ENCODE measurements around the gene XYLT1.
A peak's percentile ranks its signal among the peaks of the same experiment; 100 is the strongest.

The XYLT1 gene

GRCh38 chr16:17474037-17474436 lies 3.3 kb upstream of the XYLT1 start:
- no peak for DNase-seq (ENCODE audit: low spot score)
- Histone ChIP-seq H3K27ac (no peak overlapping the region), H3K4me3 (no peak overlapping the region)
- TF ChIP-seq, protein P1, sequence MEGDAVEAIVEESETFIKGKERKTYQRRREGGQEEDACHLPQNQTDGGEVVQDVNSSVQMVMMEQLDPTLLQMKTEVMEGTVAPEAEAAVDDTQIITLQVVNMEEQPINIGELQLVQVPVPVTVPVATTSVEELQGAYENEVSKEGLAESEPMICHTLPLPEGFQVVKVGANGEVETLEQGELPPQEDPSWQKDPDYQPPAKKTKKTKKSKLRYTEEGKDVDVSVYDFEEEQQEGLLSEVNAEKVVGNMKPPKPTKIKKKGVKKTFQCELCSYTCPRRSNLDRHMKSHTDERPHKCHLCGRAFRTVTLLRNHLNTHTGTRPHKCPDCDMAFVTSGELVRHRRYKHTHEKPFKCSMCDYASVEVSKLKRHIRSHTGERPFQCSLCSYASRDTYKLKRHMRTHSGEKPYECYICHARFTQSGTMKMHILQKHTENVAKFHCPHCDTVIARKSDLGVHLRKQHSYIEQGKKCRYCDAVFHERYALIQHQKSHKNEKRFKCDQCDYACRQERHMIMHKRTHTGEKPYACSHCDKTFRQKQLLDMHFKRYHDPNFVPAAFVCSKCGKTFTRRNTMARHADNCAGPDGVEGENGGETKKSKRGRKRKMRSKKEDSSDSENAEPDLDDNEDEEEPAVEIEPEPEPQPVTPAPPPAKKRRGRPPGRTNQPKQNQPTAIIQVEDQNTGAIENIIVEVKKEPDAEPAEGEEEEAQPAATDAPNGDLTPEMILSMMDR (IDR thresholded peaks at IDR 0.05): no peak

DNA sequence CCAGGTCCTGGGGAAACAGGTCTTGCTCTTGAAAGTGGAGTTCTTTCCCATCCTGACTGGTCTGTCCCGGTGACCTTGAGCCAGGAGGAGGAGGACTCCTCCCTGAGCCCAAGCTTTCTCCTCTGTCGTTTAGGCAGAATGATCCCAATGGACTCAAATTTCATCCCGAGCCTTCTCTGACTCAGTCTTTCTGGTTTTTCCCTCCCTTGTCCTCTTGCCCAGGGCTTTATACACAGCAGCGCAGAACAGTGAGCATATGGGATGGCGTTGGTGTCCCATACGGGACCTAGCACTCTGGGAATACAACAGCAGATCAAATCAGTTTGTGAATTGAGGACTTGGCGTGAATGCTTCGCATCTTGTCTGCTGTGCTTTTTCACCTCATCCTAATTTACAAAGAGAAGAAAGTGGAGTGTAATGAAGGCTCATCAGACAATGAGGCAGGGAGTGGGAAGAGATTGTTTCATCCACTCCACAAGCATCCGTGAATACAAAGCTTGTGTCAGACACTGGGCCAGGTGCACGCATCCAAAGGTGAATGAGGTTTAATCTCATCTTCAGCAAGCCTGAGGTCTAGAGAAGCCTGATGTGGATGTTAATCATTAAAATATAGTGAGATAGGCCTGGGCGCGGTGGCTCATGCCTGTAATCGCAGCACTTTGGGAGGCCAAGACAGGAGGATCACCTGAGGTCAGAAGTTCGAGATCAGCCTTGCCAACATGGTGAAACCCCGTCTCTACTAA lies 1.1 kb upstream of the XYLT1 start:
- no peak for DNase-seq (ENCODE audit: low spot score)
- H3K4me3 ChIP-seq: peak overlapping the region; percentile 86
- TF ChIP-seq, protein P1 (IDR thresholded peaks at IDR 0.05): no peak
- peak overlapping the region; percentile 87 to 94 for H3K27ac ChIP-seq

DNA sequence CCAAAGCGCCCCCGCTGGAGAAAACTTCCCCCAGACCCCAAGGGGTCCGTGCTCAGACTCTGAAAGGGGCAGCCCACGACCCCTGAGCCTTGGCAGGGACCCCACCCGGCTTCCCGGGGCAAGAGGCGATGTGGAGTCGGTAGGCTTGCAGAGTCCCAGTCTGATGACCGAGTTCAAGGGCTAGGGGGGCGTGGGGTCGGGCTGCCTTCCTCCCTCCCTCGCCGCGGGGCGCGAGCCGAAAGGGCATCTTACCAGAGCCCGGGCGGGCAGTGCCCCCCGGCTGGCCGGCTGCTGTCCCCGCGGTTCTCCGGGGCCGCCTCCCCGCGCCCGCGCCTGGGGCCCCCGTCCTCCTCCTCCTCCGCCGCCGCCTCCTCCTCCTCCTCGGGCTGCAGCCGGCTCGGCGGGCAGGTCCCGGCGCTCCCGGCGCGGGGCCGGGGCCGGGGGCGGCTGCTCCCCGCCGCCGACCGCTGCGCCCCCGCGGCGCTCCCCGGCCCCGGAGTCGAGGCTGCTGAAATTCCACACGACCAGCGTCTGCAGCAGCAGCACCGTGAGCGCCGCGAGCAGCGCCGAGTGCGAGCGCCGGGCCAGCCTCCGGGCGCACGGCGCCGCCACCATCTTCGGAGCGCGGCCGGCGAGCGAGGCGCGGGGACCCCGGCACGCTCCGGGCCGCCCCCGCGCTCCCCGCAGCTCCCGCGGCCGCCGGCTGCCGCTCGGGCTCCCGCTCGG lies 415 bp downstream of the XYLT1 start:
- DNase-seq (ENCODE audit: low spot score): peak; percentile 80
- Histone ChIP-seq H3K27ac (peak overlapping the region; percentile 87 to 94), H3K4me3 (peak overlapping the region; percentile 86)
- TF ChIP-seq, protein P1 (IDR thresholded peaks at IDR 0.05): no peak

- Histone ChIP-seq H3K4me3 (peak overlapping the region; percentile 86), H3K27ac (peak overlapping the region; percentile 44 to 94)
- TF ChIP-seq, protein P1 (IDR thresholded peaks at IDR 0.05): no peak
- no peak for DNase-seq (ENCODE audit: low spot score)
These were observed 999 bp downstream of the XYLT1 start for GRCh38 chr16:17469741-17470181.

- TF ChIP-seq, protein P1 (IDR thresholded peaks at IDR 0.05): no peak
- H3K27ac ChIP-seq: peak overlapping the region in 1 of 2 donors; percentile 1
- H3K4me3 ChIP-seq: peak overlapping the region; percentile 86
- no peak for DNase-seq (ENCODE audit: low spot score)
These were observed 1.6 kb downstream of the XYLT1 start for GRCh38 chr16:17469011-17469740.

GRCh38 chr16:17468611-17469010 lies 2.1 kb downstream of the XYLT1 start:
- peak overlapping the region in 1 of 2 donors; percentile 1 for H3K27ac ChIP-seq
- TF ChIP-seq, protein P1 (IDR thresholded peaks at IDR 0.05): no peak
- no peak for DNase-seq (ENCODE audit: low spot score)
- H3K4me3 ChIP-seq: peak overlapping the region; percentile 86
